Lung (tissue), 12 donors: ENCODE measurements around the gene GNA15. TPM values are rescaled to one million over a fixed set of nuclear protein-coding genes. Genes with fewer than 3 reads are reported as not detected.

Source experiments
- ATAC-seq: fragments of 200-7000 bp; cut with Tn5 transposase; one replicate; pipeline ENCODE4 v1.9.1; 2020; ENCODE audit warnings: moderate number of reproducible peaks; ENCODE audit not compliant: insufficient read depth, low FRiP score
- DNase-seq, 3 donors: peaks; one replicate each; pipeline ENCODE4 v3.0.0-alpha.2; 2013 to 2017
- H3K27ac ChIP-seq, 2 donors: one replicate each; pipeline ENCODE4 v1.5.1; 2013; ENCODE audit warnings: mild to moderate bottlenecking in 2 of 2, moderate library complexity in 2 of 2, control low read depth in 1 of 2, inconsistent platforms in 1 of 2, low read depth in 1 of 2, low read length in 1 of 2
- H3K27me3 ChIP-seq, 3 donors: one replicate each; pipeline ENCODE4 v1.5.1; 2013; ENCODE audit warnings: low read length in 2 of 3; ENCODE audit not compliant: control insufficient read depth in 3 of 3, insufficient read depth in 3 of 3
- H3K36me3 ChIP-seq, 4 donors: one replicate each; pipeline ENCODE4 v1.5.1; 2013; ENCODE audit warnings: low read length in 4 of 4, mild to moderate bottlenecking in 1 of 4, moderate library complexity in 1 of 4; ENCODE audit not compliant: control insufficient read depth in 4 of 4, insufficient read depth in 4 of 4
- H3K4me1 ChIP-seq, 5 donors: one replicate each; pipeline ENCODE4 v1.5.1; 2013; ENCODE audit warnings: low read length in 5 of 5, mild to moderate bottlenecking in 2 of 5, moderate library complexity in 1 of 5; ENCODE audit not compliant: control insufficient read depth in 5 of 5, insufficient read depth in 5 of 5
- H3K4me3 ChIP-seq: one replicate; pipeline ENCODE4 v1.5.1; 2013; ENCODE audit warnings: mild to moderate bottlenecking, control low read depth, moderate library complexity
- H3K9ac ChIP-seq, 2 donors: one replicate each; pipeline ENCODE4 v1.5.1; 2013; ENCODE audit warnings: low read length in 2 of 2, control low read depth in 1 of 2; ENCODE audit not compliant: insufficient read depth in 1 of 2
- H3K9me3 ChIP-seq, 4 donors: one replicate each; pipeline ENCODE4 v1.5.1; 2013; ENCODE audit warnings: low read length in 3 of 4, mild to moderate bottlenecking in 1 of 4, moderate library complexity in 1 of 4; ENCODE audit not compliant: control insufficient read depth in 4 of 4, insufficient read depth in 3 of 4
- CTCF ChIP-seq: IDR thresholded peaks from 2 replicates; pipeline ENCODE4 v1.5.1; 2012; ENCODE audit warnings: mild to moderate bottlenecking; ENCODE audit errors: control extremely low read depth, extremely low read depth
- WGBS, 2 donors: extraction: QIAGEN DNeasy Blood & Tissue Kit; methylation state at CpG; one replicate each; pipeline ENCODE4 v1.1.7; 2013; 5-methylcytosine and 5-hydroxymethylcytosine counted together
- polyA plus RNA-seq, 2 donors: library from polyadenylated mRNA; stranded (reverse); fragments of 200-250 nt; gene quantifications; one replicate each; pipeline ENCODE4 v1.2.1, GENCODE V29; 2013
- total RNA-seq, 2 donors: library from RNA; depleted of rRNA in 1 of 2; stranded (reverse); fragments of >200 nt in 1 of 2; gene quantifications; one replicate each; pipeline ENCODE4 v1.2.1, GENCODE V29; 2014 to 2021
- donor health status: control.
- donor health status: control.
- donor health status: Bipolar disorder and iron deficiency.
- donor health status: healthy.
- donor health status: DM: yes; HTN: yes; CAD: no.

Gene GNA15
- total and polyA plus RNA-seq, 4 donors, result 18.6 to 65.4 (median 28.7) TPM

DNA sequence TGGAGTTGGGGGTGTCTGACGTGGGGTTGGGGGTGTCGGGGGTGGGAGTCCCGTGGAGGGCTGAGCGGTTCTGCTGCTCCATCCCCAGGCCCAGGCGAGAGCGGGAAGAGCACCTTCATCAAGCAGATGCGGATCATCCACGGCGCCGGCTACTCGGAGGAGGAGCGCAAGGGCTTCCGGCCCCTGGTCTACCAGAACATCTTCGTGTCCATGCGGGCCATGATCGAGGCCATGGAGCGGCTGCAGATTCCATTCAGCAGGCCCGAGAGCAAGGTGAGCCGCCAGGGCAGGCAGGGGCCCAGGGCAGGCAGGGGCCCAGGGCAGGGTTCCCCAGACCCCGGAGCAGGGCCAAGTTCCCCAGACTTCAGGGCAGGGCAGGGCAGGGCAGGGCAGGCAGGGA lies 12.7 kb downstream of the GNA15 start:
- no peak for ATAC-seq
- 95% methylated on average over 20 of the region's 20 CpGs for WGBS, 2 donors
- no peak for DNase-seq
- TF ChIP-seq CTCF, result no peak
- Histone ChIP-seq H3K27ac (no peak overlapping the region), H3K4me3 (no peak overlapping the region), H3K9me3 (peaks cover 0 to 2% (median 0%) of the 10 kb centered on the region in 4 donors), H3K4me1 (peaks cover 0 to 5% (median 0%) of the 10 kb centered on the region in 5 donors), H3K9ac (no peak overlapping the region), H3K36me3 (peaks cover 0 to 17% (median 0%) of the 10 kb centered on the region in 4 donors), H3K27me3 (peaks cover 0 to 7% (median 0%) of the 10 kb centered on the region in 3 donors)

DNA sequence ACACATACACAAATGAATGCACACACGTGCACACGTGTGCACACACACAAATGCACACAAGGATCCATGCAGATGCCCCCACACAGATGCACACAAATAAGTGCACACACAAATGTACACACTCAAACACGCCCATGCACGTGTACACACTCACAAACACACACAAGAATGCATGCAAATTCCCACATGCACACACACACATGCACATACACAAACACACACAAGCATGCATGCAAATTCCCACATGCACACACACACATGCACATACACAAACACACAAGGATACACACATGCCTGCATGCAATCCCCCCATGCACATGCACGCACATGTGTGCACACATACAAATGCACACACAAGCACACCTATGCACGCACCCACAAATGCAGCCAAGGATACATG lies 13.3 kb downstream of the GNA15 start:
- no peak for TF ChIP-seq CTCF

GRCh38 chr19:3149526-3150505 lies 14.0 kb downstream of the GNA15 start:
- ATAC-seq (no peak), DNase-seq (no peak)
- Histone ChIP-seq H3K4me1 (peaks cover 0 to 5% (median 0%) of the 10 kb centered on the region in 5 donors), H3K4me3 (no peak overlapping the region), H3K36me3 (peaks cover 0 to 17% (median 0%) of the 10 kb centered on the region in 4 donors), H3K9ac (no peak overlapping the region), H3K27ac (no peak overlapping the region), H3K9me3 (peaks cover 0 to 2% (median 0%) of the 10 kb centered on the region in 4 donors), H3K27me3 (peaks cover 0 to 7% (median 0%) of the 10 kb centered on the region in 3 donors)
- no peak for TF ChIP-seq CTCF
- 79 to 85% methylated on average over 35 of the region's 35 CpGs for WGBS, 2 donors

More for the DNA sequence above, 13.3 kb downstream of the GNA15 start:
- Histone ChIP-seq H3K4me1 (peaks cover 0 to 5% (median 0%) of the 10 kb centered on the region in 5 donors), H3K9ac (no peak overlapping the region), H3K27me3 (peaks cover 0 to 7% (median 0%) of the 10 kb centered on the region in 3 donors), H3K36me3 (peaks cover 0 to 17% (median 0%) of the 10 kb centered on the region in 4 donors), H3K27ac (no peak overlapping the region), H3K4me3 (no peak overlapping the region), H3K9me3 (peaks cover 0 to 2% (median 0%) of the 10 kb centered on the region in 4 donors)
- DNase-seq, result no peak
- 93 to 96% methylated on average over 6 of the region's 6 CpGs for WGBS, 2 donors
- ATAC-seq, result no peak
